ENCODE results near the gene KCNA2.

Gene KCNA2

DNA sequence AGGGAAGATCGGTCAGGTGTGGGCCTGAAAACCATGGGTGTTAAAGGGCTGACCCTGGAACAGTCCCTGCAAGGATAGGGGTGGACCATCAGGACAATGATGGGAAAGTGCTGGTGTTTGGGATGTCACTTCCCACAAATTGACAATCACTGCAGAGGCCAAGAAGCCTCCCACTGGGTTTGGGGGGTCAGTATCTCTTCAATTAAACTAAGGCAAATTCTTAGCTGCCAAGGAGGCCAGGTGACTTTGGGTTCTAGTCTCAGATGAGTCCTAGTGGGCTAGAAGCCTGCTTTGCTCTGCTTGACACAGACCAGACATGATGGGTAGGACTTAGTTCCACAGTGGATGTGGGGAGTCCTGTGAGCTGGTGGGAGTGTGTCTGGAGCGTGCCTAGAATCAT is 29.3 kb upstream of the KCNA2 start:
- TF ChIP-seq, protein P1, sequence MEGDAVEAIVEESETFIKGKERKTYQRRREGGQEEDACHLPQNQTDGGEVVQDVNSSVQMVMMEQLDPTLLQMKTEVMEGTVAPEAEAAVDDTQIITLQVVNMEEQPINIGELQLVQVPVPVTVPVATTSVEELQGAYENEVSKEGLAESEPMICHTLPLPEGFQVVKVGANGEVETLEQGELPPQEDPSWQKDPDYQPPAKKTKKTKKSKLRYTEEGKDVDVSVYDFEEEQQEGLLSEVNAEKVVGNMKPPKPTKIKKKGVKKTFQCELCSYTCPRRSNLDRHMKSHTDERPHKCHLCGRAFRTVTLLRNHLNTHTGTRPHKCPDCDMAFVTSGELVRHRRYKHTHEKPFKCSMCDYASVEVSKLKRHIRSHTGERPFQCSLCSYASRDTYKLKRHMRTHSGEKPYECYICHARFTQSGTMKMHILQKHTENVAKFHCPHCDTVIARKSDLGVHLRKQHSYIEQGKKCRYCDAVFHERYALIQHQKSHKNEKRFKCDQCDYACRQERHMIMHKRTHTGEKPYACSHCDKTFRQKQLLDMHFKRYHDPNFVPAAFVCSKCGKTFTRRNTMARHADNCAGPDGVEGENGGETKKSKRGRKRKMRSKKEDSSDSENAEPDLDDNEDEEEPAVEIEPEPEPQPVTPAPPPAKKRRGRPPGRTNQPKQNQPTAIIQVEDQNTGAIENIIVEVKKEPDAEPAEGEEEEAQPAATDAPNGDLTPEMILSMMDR (IDR thresholded peaks at IDR 0.05; ENCODE audit: borderline replicate concordance, insufficient read depth, low read depth, low read length) = no peak
- H3K4me3 ChIP-seq (ENCODE audit: low read depth, low read length) = no peak overlapping the region

GRCh38 chr1:110634455-110635311 is 28.5 kb upstream of the KCNA2 start:
- no peak overlapping the region for H3K4me3 ChIP-seq (ENCODE audit: low read depth, low read length)
- TF ChIP-seq, protein P1 (IDR thresholded peaks at IDR 0.05; ENCODE audit: borderline replicate concordance, insufficient read depth, low read depth, low read length) = no peak

DNA sequence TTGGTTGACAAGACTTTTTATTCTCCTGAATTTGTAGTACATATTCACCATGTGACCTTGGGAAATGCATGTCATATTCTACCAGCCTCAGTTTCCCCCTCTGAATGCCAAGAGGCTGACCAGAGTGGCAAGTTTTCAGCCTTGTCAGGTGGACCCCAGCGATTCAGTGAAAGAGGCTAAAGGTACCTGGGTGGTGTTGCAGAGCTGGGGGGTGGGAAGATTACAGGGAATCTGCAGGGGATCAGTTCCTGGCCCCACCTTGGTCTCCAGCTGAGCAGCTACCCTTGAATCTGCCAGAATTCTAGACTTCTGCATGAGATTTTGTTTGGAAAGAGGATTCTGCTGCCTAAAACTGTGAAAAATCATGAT is 27.9 kb upstream of the KCNA2 start:
- TF ChIP-seq, protein P1 (IDR thresholded peaks at IDR 0.05; ENCODE audit: borderline replicate concordance, insufficient read depth, low read depth, low read length) = no peak
- no peak overlapping the region for H3K4me3 ChIP-seq (ENCODE audit: low read depth, low read length)

- TF ChIP-seq, protein P1 (IDR thresholded peaks at IDR 0.05; ENCODE audit: borderline replicate concordance, insufficient read depth, low read depth, low read length) = no peak
- H3K4me3 ChIP-seq (ENCODE audit: low read depth, low read length) = no peak overlapping the region
Observed at GRCh38 chr1:110633646-110634030, 27.5 kb upstream of the KCNA2 start.

DNA sequence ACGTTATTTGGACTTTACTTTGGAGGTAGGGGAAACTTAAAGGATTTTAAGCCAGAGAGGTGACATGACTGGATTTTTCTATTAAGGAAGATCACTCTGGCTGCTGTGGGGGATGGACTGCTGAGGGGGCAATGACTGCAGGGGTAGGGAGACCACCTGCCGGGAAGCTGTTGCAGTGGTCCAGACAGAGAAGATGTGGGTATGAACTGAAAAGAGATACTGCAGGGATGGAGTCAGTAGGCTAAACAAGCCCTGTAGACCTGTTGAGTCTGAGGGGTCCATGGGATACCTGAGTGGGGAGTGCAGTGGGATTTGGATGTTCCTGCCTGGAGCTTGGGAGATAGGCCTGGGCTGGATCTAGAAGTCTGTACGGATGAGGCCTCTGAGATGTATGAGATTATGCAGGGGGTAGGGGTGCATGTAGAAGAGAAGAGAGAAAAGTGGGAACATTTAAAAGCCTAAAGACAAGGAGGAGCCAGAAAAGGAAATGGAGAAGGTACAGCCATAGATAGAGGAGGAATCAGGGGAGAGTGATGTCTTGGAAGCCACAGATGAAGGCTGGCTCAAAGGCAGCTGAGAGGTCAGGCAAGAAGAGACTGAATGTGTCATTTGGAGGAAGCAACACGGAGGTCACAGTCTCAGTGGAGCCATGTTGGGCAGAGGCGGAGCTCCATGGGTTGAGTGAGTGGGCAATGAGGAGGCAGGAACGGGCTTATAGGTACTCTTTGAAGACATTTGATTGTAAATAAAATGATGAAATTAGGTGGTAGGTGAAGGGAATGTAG is 25.9 kb upstream of the KCNA2 start:
- TF ChIP-seq, protein P1 (IDR thresholded peaks at IDR 0.05; ENCODE audit: borderline replicate concordance, insufficient read depth, low read depth, low read length) = no peak

GRCh38 chr1:110630839-110631663 is 24.9 kb upstream of the KCNA2 start:
- TF ChIP-seq, protein P1 (IDR thresholded peaks at IDR 0.05; ENCODE audit: borderline replicate concordance, insufficient read depth, low read depth, low read length) = peak; percentile 83
- peak overlapping the region; percentile 28 for H3K4me3 ChIP-seq (ENCODE audit: low read depth, low read length)

More for the DNA sequence above, 25.9 kb upstream of the KCNA2 start:
- no peak overlapping the region for H3K4me3 ChIP-seq (ENCODE audit: low read depth, low read length)
